ENCODE data around the gene JAG1.

DNA sequence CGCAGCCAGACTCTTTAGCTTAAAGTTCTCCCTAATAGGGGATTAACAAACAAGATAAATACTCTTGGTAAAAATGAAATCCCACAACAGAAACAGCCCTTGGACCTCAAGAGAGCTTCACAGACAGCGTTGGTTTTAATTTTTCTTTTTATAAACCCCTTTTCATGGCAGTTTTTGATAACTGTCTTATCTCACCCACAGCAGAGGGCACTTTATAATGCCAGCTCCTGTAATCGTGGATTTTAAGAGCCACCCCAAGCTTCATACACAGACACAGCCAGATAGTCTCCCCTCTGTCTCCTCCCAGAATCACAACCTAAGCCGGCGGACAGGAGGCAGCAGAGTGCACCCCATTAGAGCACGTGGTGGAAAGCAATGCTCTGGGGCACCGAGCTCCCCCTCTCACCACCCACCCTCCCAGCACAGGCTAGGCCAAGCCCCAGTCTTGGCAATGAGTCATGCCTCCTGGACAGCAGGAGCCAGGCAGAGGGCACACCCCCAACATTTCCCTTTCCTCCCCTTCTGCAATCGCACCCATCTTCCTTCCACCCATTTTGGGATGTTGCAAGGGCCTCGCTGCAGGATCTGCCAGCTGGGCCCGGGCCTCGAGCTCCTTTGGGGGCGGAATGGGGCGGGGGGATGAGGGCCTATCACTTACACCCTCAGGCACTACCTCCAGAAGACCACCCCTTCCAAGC, 2.4 kb downstream of the JAG1 start:
- TF ChIP-seq CTCF (optimal IDR thresholded peaks at IDR 0.05 in 1 of 3, IDR thresholded peaks at IDR 0.05 in 1 of 3, conservative IDR thresholded peaks at IDR 0.05 in 1 of 3; ENCODE audit: extremely low read depth in 1 of 3, insufficient read depth in 2 of 3, low read length in 3 of 3): peak; percentile 65 to 82 (median 74)
- TF ChIP-seq EZH2 (IDR thresholded peaks at IDR 0.05; ENCODE audit: low read length): no peak
